Right renal cortex interstitium (tissue), 3 donors: Measurements from ENCODE around the gene LIN9. TPM values are rescaled to one million over a fixed set of nuclear protein-coding genes. Genes with fewer than 3 reads are reported as not detected.

Source experiments
- DNase-seq, 3 donors: peaks; one replicate each; pipeline ENCODE4 v3.0.0-alpha.2; 2013; ENCODE audit warnings: low read depth in 3 of 3, low spot score in 2 of 3
- polyA plus RNA-seq, 3 donors: library from polyadenylated mRNA; unstranded; fragments of 120-200 nt; gene quantifications; one replicate each; pipeline ENCODE4 v1.2.1, GENCODE V29; 2013; ENCODE audit not compliant: insufficient read length in 3 of 3

Gene LIN9
- polyA plus RNA-seq, 3 donors, result 10.5 to 12.1 (median 11.7) TPM

- no peak for DNase-seq
Measured at GRCh38 chr1:226181996-226182714, 126.8 kb downstream of the LIN9 start.

Other genes with a start within 250 kb of the LIN9 start
- gene H3-3A, start 246.4 kb downstream of the LIN9 start, polyA plus RNA-seq, result 1,000 to 10,000 TPM; 1,290 to 1,416 (median 1,354) TPM
- gene ACBD3, start 122.4 kb downstream of the LIN9 start, polyA plus RNA-seq, result 10 to 100 TPM; 58.6 to 60.4 (median 59.2) TPM
- under 1 TPM; 0.23 to 0.51 (median 0.40) TPM for gene MIXL1, start 85.5 kb downstream of the LIN9 start, polyA plus RNA-seq
- 100 to 1,000 TPM; 127 to 139 (median 131) TPM for gene PARP1, start 98.9 kb upstream of the LIN9 start, polyA plus RNA-seq
- gene STUM, start 239.6 kb upstream of the LIN9 start, polyA plus RNA-seq, result 1 to 10 TPM in 1 of 3 donors, under 1 TPM in 2; 0.86 to 1.2 (median 0.94) TPM